Astrocyte of the spinal cord (primary cell): ENCODE measurements around the gene ZSCAN22.
A peak's percentile ranks its signal among the peaks of the same experiment; 100 is the strongest.
"Not testable (repeated sequence)": the region's sequence is repeated elsewhere in the genome, so short reads cannot be mapped to it uniquely, and the experiment has no call there.

Experiments
- DNase-seq: peaks from one replicate; pipeline ENCODE4 v3.0.0; 2011; ENCODE audit warnings: low read depth, low spot score
- H3K4me3 ChIP-seq: 2 replicates; pipeline ENCODE4 v1.5.1; 2011; ENCODE audit warnings: low read depth, mild to moderate bottlenecking, low read length, moderate library complexity
- CTCF ChIP-seq: IDR thresholded peaks from 2 replicates; pipeline ENCODE4 v1.5.1; 2012; ENCODE audit warnings: low read depth, mild to moderate bottlenecking, low read length, inconsistent platforms
- in situ Hi-C: cut with HindIII; loops from 2 replicates; pipeline ENCODE4 v1.10.0; 2017; ENCODE audit warnings: low sequenced_read_pairs

The ZSCAN22 gene

GRCh38 chr19:58305065-58305931 lies 21.5 kb upstream of the ZSCAN22 start, which contains the start of gene ERVK3-1:
ERVK3-1 (plus strand) TSS chr19:58305377; CDS start chr19:58312169, 6,792 bp downstream.
- peak; percentile 99 for DNase-seq
- peak within 1 kb of the TSS; percentile 94 for H3K4me3 ChIP-seq
- peak; percentile 2 for TF ChIP-seq CTCF
- in situ Hi-C loops, result no loop called here

- H3K4me3 ChIP-seq, result peak overlapping the region; percentile 94
- no peak for TF ChIP-seq CTCF
- DNase-seq, result peak; percentile 2
- in situ Hi-C loops, result no loop called here
Observed at GRCh38 chr19:58305932-58306323, 20.9 kb upstream of the ZSCAN22 start.

DNA sequence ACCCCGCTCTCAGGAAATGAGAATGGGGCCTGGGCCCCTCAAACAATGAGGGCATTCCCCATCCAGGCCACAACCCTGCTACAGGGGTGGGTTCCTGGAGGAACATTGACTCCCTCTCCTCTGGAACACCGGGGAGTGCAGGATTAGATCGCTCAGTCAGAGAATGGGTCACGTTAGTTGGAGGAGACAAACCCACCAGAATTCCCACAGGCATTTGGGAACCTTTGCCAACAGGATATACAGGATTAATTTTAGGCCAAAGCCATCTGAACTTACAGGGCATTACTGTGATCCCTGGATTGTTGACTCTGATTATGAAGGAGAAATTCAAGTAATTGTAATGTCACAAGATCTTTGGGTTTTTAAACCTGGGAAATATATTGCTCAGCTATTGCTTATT lies 19.1 kb upstream of the ZSCAN22 start:
- no peak overlapping the region for H3K4me3 ChIP-seq

DNA sequence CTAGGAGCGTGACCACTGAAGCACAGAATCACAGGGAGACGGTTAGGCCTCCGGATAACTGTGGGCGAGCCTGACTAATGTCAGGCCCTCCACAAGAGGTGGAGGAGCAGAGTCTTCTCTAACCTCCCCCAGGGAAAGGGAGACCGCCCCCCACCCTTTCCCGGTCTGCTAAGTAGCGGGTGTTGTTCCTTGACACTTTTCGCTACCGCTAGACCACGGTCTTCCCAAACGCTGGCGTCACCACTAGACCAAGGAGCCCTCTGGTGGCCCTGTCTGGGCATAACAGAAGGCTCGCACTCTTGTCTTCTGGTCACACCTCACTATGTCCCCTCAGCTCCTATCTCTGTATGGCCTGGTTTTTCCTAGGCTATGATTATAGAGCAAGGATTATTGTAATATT lies 16.1 kb upstream of the ZSCAN22 start:
- DNase-seq, result peak; percentile 18
- in situ Hi-C loops, H3K4me3 ChIP-seq: not testable (repeated sequence)

More for the DNA sequence above, 19.1 kb upstream of the ZSCAN22 start:
- in situ Hi-C loops, result no loop called here
- no peak for DNase-seq
- TF ChIP-seq CTCF, result no peak

DNA sequence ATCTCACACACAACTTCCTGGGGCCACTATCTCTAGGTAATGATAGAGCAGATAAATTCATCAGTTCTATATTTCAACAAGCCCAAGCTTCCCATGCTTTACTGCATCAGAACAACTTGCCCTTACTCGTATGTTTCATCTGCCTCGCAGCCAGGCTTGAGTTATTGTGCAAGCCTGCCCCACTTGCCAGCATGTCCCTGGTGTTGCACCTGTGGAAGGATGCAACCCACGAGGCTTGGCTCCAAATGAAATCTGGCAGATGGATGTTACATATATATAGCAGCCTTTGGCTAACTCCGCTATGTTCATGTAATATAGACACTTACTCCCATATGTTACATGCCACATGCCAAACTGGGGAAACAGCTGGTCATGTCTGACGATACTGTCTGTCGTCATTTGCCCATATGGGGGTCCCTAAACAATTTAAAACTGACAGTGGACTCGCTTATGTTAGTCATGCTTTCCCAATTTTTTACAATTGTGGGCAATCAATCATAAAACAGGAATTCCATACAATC lies 15.4 kb upstream of the ZSCAN22 start:
- in situ Hi-C loops, result no loop called here
- no peak for TF ChIP-seq CTCF
- no peak for DNase-seq
- H3K4me3 ChIP-seq, result no peak overlapping the region

DNA sequence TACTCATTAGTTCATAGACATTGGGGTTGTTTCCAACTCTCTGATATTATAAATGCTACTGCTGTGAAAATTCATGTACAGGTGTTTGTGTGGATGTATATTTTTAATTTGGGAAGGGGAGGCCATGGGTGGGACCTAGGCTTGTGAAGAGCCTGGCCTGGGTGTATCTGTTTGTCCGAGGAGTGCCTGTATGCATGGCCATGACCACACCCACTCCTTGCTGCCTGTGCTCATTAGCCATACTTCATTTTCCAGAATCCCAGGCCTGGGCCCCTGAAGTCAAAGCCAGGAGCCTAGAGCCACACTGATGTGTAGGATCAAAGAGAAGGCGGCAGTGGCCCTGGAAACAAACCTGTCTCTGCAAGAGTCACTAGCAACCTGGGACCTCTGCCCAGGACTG lies 11.2 kb upstream of the ZSCAN22 start:
- DNase-seq, result no peak
- no peak for TF ChIP-seq CTCF
- in situ Hi-C loops, result no loop called here
- no peak overlapping the region for H3K4me3 ChIP-seq

DNA sequence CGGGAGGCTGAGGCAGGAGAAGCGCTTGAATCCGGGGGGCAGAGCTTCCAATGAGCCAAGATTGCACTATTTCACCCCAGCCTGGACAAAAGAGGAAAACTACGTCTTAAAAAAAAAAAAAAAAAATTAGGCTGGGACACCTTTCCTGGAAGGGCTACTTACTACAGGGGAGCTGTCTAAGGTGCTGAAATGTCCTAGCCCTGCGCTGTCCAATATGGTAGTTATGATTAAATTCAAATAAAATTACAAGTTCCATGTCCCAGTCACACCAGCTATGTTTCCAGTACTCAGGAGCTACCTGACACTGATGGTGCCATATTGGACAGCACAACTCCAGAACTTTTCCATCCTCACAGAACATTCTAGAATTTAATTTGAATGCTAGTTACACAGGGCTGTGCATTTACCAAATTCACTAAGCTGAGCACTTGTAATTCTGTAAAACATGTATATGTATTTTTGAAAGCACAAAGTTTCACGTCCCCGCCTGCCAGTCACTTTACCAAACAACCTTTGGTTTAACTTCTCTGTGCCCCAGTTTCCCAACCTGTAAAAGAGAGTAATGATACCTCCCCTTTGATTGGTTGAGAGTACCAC lies 9.2 kb upstream of the ZSCAN22 start:
- no peak overlapping the region for H3K4me3 ChIP-seq
- in situ Hi-C loops, result no loop called here
- no peak for TF ChIP-seq CTCF
- DNase-seq, result peak; percentile 39
